Stimulated activated CD4-positive, alpha-beta T cell treated with anti-CD3 and anti-CD28 coated beads, TNF-alpha, amount 100 ng/mL, for 4 hours (primary cell): ENCODE results near the gene GSN.

Experiments
- DNase-seq, 3 experiments: peaks; one replicate each; pipeline ENCODE4 v3.0.0-alpha.2; 2020; ENCODE audit warnings: low read depth in 3 of 3

The GSN gene

DNA sequence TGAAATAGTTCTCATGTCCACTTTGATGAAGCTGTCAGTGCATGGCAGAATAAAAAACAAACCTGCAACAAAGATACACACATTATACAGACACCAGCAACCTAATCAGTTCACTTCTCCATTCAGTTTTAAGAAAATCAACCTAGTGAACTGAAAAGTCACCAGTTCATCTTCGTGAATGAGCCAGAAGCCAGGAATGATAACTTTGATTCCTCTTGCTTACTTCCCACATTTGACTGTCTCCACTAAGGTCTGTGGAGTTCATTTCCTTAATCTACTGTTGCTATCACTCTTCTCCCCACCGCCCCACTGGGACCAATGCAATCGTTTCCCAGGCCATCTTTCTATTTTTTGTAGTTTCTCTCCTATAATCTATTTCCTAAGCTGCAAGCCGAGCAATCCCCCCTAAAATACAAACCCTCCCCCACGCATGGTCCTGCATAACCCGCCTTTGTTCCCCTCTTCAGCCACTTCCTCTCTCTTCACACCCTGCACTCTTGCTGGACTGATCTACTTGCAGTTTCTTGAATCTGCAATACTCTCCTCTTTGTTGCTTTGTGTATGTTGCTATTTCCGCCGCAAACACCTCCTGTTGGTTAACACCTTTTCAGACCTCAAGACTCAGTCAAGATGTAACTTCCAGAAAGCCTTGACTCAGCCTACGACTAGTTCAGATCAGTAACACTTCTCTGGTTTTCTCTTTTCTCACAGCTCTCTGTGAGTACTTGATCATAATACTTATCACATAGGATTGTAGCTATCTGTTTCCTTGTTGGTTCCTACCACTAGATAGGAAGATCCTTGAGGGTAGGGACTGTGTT, 85.5 kb downstream of the GSN start:
- peak in 1 of 3 experiments; percentile 13 for DNase-seq

DNA sequence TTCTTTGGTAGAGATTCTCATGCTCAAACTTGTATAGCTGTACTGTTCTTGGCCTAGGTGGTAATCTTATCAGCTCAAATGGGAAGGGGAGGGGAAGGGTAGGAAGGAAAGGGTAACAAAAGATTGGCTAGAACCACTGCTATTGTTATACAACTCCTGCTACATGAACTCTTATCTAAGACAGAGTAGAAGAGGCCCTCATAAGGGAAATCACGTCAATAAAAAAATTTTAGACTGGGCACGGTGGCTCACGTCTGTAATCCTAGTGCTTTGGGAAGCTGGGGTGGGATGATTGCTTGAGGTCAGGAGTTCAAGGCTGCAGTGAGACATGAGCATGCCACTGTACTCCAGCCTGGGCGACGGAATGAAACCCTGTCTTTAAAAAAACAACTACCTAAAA, 86.2 kb downstream of the GSN start:
- no peak for DNase-seq

DNA sequence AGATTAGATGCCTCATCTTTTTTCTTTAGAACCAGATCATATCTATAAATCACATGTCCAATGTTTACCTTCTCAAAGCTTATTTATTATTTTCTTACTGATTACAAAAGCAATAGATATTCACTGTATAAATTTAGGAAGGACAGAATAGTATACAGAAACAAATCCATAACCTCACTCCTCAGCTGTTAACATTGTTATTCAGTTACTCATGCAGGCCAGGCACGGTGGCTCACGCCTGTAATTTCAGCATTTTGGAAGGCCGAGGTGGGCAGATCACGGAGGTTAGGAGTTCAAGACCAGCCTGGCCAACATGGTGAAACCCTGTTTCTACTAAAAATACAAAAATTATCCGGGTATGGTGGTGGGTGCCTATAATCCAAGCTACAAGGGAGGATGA, 86.8 kb downstream of the GSN start:
- DNase-seq = no peak

DNA sequence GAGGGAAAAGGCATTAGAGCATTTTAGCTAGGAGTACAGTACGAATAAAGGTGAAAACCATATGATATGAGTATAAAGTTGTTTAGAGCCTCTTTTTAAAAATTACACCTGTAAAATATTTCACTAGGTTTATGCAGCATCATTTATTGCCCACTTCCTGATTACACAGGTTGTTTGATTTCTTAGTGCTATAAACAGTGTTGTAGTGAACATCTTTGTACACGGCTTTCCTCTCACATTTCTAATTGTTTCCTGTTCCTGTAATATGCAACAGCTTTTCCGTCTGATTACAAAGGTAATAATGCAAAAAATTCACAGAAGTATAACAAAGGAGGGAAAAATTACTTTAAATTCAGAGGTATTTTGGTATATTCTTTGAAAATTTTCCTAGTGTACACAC, 89.0 kb downstream of the GSN start:
- no peak for DNase-seq

DNA sequence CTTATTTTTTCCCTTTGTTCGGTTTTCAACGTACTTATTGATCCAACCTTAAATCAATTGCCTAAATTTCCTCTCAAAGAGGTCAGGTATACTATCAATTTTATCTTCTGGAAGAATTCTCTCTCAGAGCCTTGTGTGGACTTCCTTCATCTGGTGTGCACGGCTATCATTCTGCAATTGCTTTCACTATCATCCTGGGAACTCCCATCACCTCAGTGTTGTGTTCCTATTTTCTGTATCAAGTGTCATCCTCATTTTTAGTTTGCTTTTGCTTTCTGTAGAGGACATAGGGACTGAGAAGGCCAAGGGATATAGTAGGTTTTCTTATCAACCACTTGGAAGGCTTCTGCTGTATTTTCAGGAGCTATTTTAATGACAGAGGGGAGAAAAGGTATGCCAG, 90.8 kb downstream of the GSN start:
- DNase-seq = no peak

DNA sequence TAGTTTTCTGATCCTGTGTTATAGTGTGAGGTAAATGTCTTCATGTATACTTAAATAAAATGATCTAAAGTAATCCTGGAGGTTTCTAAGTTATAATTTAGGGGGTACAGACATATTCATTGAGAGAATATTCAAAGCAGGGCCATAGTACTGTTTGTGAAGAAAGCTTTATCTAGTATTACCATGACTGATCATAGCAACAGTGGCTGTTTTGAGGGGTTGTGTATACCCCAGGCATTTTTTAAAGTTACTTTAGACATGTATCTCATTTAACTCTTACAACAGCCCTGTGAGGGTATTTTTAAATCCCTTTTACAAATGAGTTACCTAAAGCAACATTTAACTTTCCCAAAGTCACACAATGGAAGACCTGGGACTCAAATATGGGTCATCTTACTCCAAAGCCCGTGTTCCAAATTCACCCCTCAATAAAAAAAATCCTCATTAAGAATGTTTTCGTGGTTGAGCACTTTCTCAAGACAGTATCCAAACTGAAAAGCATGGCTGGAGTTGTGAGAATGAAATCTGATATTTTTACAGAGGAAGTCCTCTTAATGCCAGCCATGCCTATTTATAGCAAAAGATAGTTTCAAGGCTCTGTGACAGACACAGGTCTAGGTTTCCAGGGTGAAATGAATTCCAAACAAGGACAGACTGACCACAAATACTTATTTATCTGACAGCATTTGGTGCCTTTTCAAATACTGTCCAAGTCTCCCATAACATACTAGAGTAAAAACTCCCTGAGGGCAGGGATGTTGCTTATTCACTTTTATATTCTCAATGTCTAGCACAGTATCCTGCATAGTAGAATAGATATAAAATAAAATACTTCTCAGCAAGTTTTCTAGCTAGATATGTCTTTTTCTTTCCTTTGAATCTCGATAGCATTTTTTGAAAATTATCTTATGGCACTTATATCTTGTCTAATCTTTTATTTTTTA, 91.7 kb downstream of the GSN start:
- no peak for DNase-seq

DNA sequence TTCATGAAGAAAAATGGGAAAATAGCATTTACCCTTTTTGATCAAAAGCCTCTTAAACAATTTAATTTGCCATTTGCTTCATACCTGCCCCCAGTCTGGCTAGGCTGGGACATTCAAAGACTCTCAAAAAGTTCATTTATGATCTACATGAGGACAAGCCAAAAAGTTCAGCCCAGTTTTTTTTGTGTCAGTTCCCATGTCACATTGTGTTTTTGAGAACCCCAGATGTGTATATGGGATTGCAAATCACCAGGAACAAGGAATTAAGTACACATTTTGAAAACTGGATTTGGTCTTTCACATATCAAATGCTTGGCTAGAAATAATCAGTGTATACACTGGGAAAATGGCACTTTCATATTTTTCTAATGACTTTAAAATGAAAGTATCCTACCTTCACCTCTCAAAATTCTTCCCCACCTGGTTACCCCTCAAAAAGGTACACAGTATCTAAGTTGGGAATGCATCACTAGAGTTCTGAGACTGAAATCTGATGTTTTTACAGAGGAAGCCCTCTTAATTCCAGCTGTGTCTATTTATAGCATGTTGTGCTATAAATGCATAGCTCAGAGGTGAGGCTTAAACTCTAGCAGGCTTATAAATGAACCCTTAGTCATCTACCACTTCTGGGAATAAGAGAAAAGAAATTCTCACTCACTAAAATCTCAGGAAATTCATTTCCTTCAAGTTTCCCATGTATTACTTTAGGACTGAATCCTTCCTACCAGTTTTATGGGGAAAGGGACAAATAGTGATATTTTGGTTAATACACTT, 92.8 kb downstream of the GSN start:
- no peak for DNase-seq

DNA sequence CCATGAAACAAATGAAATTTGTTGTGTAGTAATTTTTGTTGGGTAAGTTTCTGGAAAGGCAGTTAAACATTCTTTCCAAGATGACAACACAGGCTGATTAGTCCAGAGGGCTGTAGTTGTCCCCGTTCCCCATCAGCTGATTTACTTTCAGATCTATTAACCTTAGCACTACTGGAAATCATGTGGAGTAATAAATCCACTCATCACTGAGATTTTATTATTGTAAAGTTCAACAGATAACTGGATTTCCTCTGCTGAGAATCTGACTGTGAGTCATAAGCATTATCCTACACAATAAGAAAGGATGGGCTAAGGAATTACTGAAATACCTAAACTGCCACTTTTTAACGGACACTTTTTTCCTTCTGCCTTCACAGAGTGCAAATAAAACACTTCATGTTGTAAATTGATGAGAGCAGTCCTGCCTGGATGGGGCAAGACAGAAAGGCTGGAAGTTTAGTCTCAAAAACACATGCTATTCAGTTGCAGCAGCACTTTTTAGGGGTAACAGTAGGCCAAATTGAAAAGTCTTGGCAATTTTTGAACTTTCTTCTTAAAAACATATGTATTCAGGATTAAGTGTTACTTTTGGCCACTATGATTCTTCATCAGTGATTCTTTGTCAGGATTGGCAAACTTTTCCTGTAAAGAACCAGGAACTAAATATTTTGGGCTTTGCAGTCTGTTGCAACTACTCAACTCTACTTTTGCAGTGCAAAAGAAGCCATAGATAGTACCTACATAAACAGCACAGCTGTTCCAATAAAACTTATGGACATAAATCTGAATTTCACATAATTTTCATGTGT, 95.1 kb downstream of the GSN start:
- no peak for DNase-seq

DNA sequence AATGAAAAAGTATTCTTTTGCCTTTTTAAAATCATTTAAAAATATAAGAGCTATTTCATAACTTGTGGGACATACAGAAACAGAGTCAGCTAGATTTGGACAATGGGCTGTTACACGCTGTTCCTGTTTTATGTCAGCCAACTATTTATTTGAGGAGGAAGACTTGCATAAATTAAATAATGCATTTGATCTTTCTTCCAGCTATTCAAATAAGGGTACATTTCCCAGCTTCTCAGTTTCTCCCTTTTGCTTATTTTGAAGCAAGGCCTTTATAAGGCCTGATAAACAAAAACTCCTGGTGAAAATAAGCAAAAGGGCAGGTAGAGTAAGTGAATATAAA, 95.6 kb downstream of the GSN start:
- DNase-seq = no peak

DNA sequence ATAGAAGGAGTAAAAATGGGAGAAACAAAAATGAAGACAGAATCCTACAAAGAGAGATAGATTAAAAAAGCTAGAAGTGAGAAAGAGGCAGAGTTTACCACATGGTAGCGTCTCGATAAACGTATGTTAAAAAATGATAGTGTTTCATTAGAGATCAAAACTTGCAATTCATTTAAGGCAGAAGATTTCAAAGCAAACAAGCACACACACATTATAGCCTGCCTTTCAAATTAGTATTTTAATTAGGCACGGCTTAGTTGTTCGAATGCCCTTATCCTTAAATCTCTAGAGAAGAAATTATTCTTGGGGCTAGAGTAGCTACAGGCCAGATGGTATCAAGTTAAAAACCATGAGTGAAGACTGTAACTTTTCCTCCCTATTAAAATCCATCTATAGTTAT, 96.1 kb downstream of the GSN start:
- DNase-seq = no peak

DNA sequence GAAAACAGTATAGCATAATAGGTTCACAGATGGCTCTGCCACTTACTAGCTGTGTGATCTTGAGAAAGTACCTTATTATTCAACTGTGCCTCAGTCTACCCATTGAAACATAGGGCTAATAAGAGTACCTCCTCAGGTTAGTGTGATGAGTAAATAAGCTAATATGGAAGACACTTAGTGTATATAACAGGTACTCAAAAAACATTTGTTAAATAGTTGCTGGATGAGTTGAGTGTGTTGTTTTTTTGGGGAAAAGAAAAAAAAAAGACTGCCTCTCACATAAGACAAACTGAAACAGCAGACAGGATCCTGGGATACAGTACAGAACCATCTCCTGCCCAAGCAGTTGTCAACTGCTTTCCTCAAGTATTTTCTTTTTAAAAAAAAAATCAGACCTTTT, 96.9 kb downstream of the GSN start:
- DNase-seq = no peak

DNA sequence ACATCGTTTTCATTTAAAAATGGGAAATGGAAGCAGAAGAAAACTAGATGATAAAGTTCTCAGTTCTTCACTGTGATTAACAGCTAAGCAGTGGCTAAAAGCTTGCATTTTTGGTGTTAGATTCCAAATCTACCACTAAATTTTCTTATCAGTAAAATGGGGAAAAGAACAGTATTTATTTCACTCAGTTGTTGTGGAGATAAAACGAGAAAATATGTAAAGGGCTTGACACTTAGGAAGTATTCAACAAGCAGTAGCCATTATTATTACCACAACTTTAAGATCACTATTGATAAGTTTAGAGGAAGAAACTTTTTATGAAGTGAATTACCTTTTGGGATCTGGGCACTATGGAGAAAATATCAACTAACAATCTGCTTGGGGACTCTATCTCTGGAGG, 97.6 kb downstream of the GSN start:
- no peak for DNase-seq

DNA sequence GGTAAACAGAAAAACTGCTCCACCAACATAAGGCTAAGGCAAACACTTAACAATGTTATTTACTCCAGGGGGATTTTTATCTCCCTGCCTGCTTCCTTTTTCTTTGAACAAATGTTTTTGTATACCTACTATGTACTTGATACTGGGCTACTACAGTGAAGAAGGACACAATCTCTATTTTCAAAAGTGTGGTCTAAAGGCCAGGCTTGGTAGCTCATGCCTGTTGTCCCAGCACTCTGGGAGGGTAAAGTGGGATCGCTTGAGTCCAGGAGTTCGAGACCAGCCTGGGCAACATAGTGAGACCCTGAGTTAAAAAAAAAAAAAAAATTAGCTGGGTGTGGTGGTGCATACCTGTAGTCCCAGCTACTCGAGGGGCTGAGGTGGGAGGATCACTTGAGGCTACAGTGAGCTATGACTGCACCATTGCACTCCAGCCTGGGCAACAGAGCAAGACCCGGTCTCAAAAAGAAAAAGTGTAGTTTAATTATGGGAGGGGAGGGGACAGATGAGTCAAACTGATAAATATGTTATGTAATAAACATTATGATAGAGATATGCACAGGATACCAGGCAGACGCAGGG, 98.7 kb downstream of the GSN start:
- no peak for DNase-seq

DNA sequence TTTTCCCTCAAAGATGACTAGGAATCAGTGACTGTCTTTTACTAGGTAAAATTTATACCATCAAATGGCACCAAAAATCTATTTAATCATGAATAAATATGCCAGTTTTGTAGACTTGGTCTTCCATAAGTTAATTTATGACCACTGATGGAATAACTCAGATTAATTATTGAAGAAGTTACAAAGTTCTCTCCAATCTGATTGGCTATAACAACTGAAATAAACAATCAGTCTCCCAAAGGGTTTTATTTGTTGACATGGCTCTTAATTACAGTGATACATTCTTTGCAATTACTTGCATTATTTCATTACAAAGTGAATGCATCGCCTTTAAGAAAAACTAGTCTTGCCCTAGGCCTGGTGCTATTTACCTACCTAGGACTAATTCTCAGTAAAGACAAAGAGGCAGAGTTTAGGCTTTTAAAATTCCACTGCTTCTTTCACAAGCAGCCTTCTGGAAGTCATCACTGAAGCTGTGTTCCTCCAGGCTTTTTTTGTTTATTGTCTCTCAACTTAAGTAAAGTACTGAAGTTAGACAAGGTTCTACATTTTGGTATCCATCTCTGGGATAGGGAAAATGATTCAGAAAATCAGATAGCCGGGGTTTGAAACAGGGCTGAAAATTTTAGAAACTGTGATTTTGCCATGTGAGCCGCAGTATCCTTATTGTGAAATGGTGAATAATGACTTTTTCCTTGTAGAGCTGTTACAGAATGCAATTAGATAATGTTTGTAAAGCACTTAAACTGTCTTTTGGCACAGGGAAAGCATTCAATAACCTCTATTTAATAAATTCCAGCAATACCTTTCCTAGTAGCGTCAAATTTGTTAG, 99.6 kb downstream of the GSN start:
- DNase-seq = no peak

DNA sequence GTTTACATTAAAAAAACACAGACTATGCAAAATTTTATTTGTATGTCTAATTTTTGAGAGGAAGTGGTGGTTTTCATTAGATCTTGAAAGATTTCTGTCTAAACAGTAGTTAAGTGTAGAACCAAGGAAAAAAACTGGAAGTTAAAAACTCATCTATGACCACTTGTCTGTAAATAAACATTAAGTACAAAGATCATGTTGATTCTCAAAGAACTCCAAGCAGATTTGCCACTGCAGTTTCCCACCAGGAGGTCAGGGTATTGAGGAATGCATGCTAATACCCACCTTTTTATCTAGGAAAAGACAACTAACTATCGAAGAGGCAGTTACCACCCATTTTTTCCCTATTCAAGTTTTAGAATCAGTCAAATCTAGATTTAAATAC, 100.2 kb downstream of the GSN start:
- DNase-seq = no peak

DNA sequence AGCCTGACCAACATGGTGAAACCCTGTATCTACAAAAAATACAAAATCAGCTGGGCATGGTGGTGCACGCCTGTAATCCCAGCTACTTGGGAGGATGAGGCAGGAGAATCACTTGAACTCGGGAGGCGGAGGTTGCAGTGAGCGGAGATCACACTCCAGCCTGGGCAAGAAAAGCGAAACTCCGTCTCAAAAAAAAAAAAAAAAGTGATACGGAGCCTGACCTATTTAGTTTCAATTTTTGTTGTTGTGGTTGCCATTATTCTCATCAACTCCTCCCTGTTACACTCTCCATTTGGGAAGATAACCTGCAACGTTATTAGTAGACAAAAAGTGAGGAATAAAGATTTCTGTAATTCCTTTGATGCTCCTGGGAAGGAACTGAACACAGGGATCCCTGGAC, 100.8 kb downstream of the GSN start:
- DNase-seq = no peak

DNA sequence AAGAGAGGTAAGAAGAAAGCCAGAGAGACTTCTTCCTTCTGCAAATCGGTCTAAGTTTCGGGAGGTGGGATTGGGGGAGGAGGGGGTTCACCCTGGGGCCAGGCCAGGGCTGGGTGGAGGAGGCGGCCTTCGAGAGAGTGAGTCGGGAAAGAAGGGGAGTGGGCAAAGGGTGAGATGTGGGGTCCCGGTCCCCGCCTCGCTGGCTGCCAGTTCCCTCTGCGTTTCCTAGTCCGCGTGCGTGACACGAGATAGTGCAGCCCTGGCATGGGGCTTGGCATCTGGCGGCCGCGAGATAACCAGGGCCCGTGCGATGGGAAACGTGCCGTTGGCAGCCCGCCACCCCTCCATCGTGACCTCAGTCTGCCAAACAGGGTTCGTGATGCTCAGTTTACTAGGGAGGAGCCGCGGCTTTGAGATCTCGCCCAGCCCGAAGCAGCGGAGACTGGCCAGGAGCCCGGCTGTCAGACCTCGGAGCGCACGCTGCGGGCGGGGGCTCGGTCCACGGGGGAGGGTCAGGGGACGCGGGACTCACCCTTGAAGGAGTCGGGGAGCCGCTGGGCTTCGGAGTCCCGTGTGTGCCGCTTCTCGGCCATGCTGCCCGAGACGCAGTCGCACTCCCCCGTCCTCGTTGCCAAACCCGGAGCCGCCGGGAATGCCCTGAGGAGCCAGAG, 101.8 kb downstream of the GSN start, which contains the start of gene STOM:
TSS of gene STOM (minus strand) at position 656 of the 671 bp plus-strand sequence. CDS start at position 593, 63 bp downstream.
- DNase-seq = no peak

DNA sequence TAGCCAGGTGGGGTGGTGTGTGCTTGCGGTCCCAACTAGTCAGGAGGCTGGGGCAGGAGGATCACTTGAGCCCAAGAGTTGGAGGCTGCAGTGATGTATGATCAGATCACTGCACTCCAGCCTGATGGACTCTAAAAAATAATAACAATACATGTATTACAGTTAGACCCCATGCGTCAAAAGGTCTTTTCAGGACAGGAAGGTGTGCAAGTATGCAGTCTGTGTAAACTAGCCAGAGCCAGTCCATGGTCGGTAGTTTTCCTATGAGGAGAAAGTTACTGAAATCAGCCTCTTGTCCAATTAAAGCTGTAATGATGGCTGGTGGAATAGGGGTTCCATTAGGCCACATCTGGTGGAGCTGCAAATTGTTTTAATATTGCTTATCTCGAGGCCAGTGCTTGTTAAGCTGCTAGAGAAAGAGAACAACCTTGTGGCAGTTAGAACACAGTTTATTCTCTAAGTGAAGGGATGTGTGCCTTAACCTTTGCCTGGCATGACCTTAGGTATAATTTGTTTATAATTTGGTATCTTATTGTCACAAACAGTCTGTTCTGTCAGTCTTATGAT, 103.6 kb downstream of the GSN start:
- no peak for DNase-seq
